Measurements from ENCODE around the gene CFAP206. TPM values are rescaled to one million over a fixed set of nuclear protein-coding genes. Genes with fewer than 3 reads are reported as not detected.

Gene CFAP206
- total RNA-seq, 1 donor from 2014 or later: 0.40 TPM

GRCh38 chr6:87444362-87444761, 36.6 kb downstream of the CFAP206 start:
- H3K4me3 ChIP-seq (ENCODE audit: low read depth, low read length): no peak overlapping the region
- TF ChIP-seq CTCF (conservative IDR thresholded peaks at IDR 0.05; ENCODE audit: low read depth, low read length): no peak
- DNase-seq (ENCODE audit: low read depth): no peak

GRCh38 chr6:87465051-87465450, 57.3 kb downstream of the CFAP206 start:
- H3K4me3 ChIP-seq (ENCODE audit: low read depth, low read length): no peak overlapping the region
- DNase-seq (ENCODE audit: low read depth): no peak
- no peak for TF ChIP-seq CTCF (conservative IDR thresholded peaks at IDR 0.05; ENCODE audit: low read depth, low read length)

GRCh38 chr6:87472525-87473418, 65.0 kb downstream of the CFAP206 start, which contains the start of gene SLC35A1:
TSS of gene SLC35A1 (plus strand) at chr6:87472974. CDS start at chr6:87473004, 30 bp downstream.
- H3K4me3 ChIP-seq (ENCODE audit: low read depth, low read length): peak within 1 kb of the TSS; percentile 97
- peak; percentile 7 for TF ChIP-seq CTCF (conservative IDR thresholded peaks at IDR 0.05; ENCODE audit: low read depth, low read length)
- peak; percentile 38 for DNase-seq (ENCODE audit: low read depth)

GRCh38 chr6:87473419-87473903, 65.7 kb downstream of the CFAP206 start:
- TF ChIP-seq CTCF (conservative IDR thresholded peaks at IDR 0.05; ENCODE audit: low read depth, low read length): no peak
- DNase-seq (ENCODE audit: low read depth): peak; percentile 31
- H3K4me3 ChIP-seq (ENCODE audit: low read depth, low read length): peak overlapping the region; percentile 97

- no peak for DNase-seq (ENCODE audit: low read depth)
- H3K4me3 ChIP-seq (ENCODE audit: low read depth, low read length): no peak overlapping the region
- TF ChIP-seq CTCF (conservative IDR thresholded peaks at IDR 0.05; ENCODE audit: low read depth, low read length): no peak
These were observed 74.2 kb downstream of the CFAP206 start for GRCh38 chr6:87481931-87482330.

GRCh38 chr6:87482366-87482765, 74.6 kb downstream of the CFAP206 start:
- no peak for DNase-seq (ENCODE audit: low read depth)
- no peak overlapping the region for H3K4me3 ChIP-seq (ENCODE audit: low read depth, low read length)
- no peak for TF ChIP-seq CTCF (conservative IDR thresholded peaks at IDR 0.05; ENCODE audit: low read depth, low read length)
